Medulla oblongata (tissue), 1 donor: ENCODE data around the gene RTKN.

Source experiments
- DNase-seq: peaks from one replicate; pipeline ENCODE4 v3.0.0-alpha.2; 2015; ENCODE audit errors: extremely low spot score

RTKN gene

GRCh38 chr2:74417197-74417596 lies 24.5 kb downstream of the RTKN start:
- no peak for DNase-seq

DNA sequence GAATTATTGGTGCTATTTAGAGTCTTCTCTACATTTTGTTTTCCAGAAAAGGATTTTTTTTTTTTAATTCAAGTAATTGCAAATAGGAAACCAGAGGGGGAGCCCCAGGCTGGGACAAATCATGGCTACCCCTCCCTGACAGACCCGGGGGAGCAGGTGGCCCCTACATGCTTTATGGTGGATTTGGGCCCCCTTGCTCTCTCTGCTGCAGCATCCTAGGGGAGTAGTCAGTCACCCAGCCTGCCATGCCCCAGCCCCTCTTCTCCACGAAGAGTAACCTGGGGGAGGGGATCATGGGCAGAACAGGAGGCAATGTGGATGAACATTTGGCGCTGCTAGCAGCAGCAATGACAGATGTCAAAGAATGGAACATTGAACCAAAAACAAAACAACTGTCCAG lies 25.0 kb downstream of the RTKN start:
- DNase-seq: no peak

DNA sequence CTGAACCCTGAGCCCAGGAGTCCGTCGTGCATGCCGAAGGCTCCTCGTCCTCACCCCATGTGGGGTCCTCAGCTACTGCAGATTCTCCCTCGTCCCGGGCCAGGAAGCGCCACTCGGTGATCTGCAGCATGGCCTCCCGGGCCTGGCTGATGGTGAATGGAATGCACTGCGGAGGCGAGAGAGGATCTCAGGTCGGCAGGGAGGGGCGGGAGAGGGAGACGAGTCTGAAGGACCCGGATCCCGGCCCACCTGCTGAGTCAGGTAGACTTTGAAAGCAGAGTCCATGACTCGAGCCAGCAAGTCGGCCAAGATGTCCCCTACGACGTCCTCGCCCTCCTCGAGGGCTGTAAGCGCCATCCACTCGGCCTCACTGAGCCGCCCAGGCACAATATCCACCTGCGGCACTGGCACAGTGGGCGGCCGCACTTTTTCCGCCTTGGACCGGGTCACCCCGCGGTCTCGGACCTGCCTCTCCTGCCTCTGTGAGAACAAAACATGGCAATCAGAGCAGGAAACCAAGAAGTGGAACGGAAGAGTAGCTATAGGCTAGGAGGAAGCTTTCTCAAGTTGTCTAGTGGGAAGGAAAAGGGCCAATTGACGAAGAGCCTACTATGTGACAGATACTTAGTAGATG lies 25.9 kb downstream of the RTKN start:
- DNase-seq: no peak

GRCh38 chr2:74414881-74415761 lies 26.6 kb downstream of the RTKN start:
- DNase-seq: peak; percentile 54

- no peak for DNase-seq
These were observed 27.3 kb downstream of the RTKN start for GRCh38 chr2:74414441-74414840.

DNA sequence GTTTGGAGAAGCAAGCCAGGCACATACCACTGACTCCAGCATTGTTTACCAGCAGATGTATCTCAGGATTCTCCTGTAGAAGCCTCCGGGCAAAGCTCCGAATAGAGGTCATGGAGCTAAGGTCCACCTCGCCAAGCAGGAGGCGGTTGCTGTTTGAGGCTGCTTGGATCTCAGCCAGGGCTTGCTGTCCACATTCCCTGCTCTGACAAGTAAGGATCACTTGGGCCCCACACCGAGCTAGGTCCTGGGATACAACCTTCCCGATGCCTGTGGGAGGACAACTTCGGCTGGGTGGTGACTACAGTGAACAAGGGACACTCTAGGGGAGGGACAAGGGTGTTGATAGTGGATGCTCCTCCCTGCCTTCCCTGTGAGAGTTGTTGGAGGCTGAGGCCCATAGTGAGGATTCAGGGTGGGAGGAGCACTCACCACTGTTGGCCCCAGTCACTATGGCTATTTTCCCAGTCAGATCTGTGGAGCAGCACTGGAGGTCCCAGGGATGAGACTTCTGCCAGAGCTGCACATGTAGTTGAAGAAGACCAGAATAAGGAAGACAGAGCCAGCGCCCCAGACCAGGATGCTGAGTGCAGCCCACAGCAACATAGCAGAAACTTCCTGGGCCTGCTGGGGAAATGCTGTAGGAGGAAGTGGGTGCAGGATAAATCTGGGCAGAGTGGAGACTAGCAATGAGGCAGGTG lies 28.6 kb downstream of the RTKN start:
- DNase-seq: no peak

- DNase-seq: no peak
These were observed 34.1 kb downstream of the RTKN start for GRCh38 chr2:74407682-74408081.

DNA sequence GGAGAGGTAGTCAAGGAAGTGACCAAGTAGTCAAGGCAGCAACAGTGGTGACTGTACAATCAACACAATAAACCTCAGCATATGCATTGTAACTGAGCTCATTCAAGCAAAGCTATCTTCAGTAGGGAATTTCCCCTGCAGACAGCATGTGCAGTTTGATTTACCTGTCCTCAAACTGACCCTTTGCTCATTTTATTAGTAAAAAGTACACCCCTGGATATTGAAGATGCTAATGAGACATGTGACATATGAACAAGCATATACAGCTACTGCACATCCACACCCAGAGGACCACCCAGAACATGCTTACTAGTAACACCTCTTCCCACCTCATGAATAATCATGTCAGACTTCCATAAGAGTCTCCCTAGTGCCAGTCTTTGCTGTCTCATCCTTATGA lies 35.7 kb downstream of the RTKN start:
- no peak for DNase-seq

DNA sequence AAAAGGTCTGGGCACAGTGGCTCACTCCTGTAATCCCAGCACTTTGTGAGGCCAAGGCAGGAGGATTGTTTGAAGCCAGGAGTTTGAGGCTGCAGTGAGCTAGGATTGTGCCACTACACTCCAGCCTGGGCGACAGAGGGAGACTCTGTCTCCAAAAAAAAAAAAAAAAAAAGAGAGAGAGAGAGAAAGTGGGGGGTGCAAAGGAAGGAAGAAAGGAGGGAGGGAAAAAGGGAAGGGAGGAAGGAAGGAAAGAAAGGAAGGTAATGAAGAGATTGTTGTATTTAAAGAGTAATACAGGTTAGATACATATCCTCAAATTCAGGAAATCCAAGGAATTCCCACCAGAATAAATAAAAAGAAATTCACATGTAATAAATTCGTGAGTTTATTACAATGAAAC lies 39.8 kb downstream of the RTKN start:
- DNase-seq: no peak

GRCh38 chr2:74399785-74400184 lies 42.0 kb downstream of the RTKN start:
- no peak for DNase-seq

DNA sequence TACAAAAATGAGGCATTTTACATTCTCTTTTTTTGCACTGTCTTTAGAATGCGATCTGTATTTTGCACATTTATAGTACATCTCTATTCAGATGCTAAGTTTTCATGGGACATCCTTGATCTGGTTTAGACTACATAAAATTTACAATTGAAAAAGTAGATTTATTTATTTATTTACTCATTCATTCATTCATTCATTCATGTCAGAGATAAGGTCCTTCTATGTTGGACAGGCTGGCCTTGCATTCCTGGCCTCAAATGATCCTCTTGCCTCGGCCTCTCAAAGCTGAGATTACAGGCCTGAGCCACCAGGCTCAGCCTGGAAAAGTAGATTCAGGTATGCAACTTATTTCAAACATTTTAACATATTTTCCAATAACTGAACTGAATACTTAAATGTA lies 45.6 kb downstream of the RTKN start:
- no peak for DNase-seq

DNA sequence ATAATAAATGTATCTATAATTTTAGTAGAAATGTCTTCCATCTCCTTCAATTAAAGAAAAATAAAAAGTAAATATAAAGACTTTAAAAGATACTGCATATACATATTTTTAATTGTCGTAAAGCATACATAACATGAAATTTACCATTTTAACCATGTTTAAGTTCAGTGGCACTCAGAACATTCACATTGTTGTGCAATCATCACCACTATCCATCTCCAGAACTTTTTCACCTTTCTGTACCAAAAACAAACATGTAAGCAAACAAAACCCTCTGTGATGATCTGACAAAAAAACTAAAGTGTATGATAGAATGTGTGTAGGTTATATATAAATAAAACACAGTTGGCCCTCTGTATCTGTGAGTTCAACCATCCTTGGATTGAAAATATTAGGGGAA lies 48.2 kb downstream of the RTKN start:
- DNase-seq: no peak

- DNase-seq: no peak
These were observed 49.3 kb downstream of the RTKN start for GRCh38 chr2:74392449-74392743.

DNA sequence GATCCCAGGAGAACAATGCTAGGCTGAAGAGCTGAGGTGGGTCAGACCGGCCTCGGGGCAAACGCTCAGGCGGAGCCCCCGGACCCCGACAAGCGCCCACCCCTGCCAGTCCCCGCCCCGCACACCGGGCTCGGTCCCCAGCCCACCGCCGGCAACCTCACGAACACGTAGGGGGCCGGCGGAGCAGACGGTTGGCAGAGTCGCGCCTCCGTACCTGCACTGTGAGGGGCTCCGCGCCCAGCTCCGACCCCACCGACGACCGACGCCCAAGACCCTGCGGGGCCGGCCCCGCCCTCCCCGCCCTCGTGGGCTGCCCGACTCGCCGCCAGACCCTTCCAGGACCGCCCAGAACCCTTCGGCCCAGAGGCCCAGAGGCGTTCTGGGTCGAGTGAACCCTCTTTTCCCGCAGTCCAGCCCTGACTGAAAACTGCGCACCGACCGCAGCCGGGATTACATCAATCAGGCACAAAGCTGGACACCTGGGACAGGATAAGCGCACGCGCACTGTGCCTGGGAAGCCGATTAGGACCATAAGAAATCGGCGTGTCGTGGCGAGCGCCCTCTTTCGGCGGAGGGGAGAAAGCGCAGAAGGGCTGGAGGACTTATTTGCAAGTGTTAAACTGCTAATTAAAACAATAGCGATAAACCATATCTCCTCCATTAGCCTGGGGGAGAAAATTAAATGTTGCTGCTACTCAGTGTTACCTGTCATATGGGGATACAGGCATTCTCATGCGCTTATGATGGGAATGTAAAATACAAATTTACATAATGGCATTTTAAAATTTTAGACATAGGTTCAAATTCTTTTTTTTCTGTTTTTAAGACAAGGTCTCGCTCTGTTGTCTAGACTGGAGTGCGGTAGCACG lies 49.9 kb downstream of the RTKN start:
- DNase-seq: peak; percentile 97

- DNase-seq: peak; percentile 37
These were observed 50.5 kb downstream of the RTKN start for GRCh38 chr2:74391209-74391579.

GRCh38 chr2:74390606-74391005 lies 51.1 kb downstream of the RTKN start:
- DNase-seq: no peak

GRCh38 chr2:74387346-74387745 lies 54.4 kb downstream of the RTKN start:
- no peak for DNase-seq

DNA sequence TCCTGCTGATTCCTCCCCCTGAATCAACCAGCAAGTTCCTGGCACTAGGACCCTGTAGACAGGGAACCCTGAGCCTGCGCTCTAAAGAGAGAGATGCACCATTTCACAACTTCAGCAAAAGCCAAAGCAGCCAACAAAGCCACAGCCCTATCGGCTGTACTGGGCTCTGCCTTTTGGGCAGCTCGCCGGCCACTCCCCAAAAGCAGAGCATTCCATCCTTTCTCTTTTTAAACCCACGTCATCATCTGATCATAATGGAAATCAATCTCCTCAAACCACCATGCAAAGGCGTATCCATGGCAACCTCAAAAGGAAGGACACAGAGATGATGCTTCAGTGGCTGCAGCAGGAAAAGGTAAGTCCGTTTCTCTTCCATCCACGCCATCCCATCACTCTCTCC lies 56.3 kb downstream of the RTKN start:
- peak; percentile 53 for DNase-seq

- DNase-seq: no peak
These were observed 57.7 kb downstream of the RTKN start for GRCh38 chr2:74384051-74384450.

DNA sequence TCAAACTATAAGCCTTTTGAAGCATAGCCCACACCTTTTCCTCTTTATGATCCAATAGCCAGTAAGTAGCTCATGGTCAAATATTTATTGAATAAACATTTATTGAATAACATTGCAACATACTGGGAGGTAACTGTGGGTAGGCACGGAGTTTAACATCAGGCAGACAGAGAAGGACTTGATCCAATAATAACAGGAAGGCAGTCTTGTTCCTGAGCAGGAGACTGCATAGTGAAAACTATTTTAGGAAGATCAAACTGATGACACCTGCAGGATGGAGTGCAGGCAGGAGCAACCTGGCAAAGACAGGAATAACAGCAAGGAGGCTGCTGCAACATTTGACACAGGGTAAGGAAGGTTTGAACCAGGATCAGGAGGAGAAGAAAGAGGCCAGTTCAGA lies 58.5 kb downstream of the RTKN start:
- DNase-seq: no peak

- DNase-seq: no peak
These were observed 60.0 kb downstream of the RTKN start for GRCh38 chr2:74381751-74382150.
